Colon (tissue), 2 donors: ENCODE measurements around the gene ADAMTS2.
"Not testable (repeated sequence)": the region's sequence is repeated elsewhere in the genome, so short reads cannot be mapped to it uniquely, and the experiment has no call there.

Experiments used
- FAIRE-seq: peaks from 2 replicates; lab custom pipeline; 2012; peaks lifted over from hg19 to GRCh38; lab: Jason Lieb, UNC
- donor health status: control.
- donor health status: control.

The ADAMTS2 gene

DNA sequence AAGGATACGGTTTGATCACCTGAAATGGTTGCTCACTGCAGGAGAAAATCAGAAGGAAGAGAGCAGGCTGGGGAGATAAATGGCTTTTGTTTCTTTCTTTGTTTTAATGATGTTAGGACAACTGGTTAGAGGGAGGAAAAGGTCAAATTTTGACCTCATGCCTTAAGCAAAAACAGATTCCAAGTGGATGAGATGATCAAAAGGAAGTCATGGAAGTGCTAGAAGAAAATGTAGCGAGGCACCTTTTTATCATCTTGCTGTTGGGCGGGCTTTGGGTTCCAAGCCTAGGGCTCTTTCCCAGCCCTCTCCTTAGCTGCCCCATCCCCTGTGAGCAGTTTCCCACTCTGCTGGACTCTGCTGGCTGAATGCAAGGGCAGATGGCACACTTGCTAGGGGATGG is 127.9 kb downstream of the ADAMTS2 start:
- FAIRE-seq: no peak

DNA sequence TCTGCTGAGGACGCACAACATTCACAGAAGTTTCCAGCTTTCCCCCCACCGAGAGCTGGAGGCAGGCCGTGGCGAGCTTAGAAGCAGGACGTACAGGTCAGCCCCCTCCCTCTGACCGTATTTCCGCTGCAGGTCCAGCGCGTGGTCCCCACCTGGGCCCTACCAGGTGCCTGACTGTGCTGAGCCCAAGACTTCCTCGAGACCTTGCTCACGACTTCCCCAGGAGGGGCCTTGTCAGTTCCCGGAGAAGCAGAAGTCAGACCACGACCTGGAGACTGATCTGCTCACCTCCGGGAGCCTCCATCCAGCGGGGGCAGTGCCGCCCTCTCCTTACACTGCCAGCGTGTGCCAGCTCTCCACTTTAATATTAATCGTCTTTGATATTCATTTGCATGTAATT is 128.9 kb downstream of the ADAMTS2 start:
- not testable (repeated sequence) for FAIRE-seq

DNA sequence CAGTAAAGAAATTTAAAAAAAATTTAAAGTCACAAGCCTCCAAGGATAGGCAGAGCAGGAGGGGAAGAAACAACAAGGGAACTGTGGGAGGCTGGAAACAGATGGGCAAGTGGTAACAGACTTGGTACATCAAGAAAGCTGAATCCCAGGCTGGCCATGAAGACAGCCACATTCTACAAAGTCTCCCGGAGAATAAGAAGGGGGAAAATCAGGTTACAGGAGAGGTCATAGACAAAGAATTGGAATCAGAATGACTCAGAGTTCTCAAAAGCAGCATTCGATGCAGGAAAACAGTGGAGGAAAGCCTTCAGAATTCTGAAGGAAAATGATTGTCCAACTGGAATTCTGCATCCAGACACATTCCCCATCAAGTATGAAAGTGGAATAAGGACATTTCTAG is 129.7 kb downstream of the ADAMTS2 start:
- FAIRE-seq: no peak

DNA sequence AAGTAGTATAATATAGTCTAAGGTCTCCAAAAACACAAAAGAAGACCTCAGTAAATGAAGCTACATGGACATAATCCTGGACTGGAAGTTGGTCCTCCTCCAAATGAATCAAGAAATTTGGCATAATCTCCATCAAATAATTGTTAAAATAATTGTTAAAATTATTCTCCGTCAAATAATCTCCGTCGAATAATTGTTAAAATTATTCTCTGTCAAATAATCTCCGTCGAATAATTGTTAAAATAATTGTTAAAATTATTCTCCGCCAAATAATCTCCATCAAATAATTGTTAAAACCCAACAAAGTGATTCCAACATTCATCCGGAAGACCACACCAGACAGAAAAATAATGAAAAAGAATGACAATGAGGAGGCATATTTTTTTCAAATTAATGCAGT is 130.6 kb downstream of the ADAMTS2 start:
- FAIRE-seq: no peak

DNA sequence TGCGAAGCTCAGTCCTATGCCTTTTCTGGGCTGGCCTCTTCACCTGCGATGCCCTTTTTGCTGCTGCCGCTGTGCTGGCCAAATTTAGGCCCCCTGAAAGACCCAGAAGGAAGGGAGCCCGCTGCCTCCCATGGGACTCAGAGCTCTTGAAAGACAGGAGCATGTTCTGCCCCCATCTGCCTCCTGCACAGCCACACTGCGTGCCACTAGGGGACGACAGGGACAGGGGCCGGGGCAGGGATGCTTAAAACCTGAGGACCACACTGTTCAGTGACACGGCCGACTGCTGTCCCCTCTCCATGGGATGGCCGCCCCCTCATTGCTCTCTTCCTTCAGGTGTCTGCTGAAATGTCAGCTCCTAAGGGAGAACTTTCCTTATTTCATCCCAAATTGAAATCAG is 132.4 kb downstream of the ADAMTS2 start:
- FAIRE-seq: no peak

DNA sequence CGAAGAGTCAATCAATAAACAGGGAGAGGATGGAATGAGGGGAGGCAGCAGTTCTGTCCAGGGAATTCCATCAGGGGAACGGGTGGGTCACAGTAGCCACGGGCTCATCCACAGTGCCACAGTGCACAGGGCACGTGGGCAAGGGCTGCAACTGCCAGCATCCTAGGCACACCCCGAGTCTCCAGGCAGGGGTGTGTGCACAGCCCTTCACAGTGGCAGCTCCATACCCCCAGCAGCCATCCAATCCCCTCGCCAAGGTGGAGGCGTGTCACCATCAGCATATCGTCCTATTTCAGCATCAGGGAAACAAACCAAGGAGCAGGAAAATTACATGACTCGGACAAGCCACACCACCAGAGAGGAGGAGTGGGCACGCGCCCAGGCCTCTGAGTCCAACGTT is 133.6 kb downstream of the ADAMTS2 start:
- FAIRE-seq: no peak

DNA sequence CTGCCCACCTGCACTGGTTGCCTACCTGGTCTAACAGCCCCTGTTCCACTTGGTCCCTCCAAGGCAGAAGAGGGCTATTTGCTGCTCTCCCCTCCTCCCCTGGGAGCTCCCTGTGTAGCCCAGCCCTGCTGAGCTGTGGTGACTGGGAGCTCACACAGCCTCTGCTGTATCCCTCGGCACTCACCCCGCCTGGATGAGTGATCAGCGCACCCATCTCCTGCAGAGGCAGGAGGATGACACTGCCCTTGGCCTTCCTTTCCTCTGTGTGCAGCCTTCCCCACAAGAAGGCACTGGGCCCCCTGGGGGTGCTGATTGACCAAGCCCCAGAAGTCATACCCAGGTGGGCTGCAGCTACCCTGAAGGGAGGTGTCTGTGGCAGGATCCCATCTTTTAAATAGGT is 134.2 kb downstream of the ADAMTS2 start:
- no peak for FAIRE-seq

DNA sequence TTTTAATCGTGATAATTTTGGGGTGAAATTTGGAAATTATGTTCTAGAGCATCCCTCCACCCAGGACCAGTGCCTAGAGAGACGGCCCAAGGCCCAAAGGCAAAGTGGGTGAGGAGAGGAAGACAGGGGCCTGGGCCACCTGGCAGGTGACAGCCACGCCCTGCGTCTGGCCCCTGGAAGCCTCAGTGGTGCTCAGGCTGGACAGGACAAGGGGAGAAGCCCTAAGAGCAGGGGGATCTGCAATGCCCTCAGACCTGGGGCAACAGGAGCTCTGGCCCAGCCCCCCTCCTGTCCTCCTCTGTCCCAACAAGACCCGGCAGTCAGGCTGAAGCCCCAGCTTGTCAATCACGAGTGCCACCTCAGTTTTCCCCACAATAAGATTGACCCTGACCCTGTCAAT is 134.8 kb downstream of the ADAMTS2 start:
- no peak for FAIRE-seq

DNA sequence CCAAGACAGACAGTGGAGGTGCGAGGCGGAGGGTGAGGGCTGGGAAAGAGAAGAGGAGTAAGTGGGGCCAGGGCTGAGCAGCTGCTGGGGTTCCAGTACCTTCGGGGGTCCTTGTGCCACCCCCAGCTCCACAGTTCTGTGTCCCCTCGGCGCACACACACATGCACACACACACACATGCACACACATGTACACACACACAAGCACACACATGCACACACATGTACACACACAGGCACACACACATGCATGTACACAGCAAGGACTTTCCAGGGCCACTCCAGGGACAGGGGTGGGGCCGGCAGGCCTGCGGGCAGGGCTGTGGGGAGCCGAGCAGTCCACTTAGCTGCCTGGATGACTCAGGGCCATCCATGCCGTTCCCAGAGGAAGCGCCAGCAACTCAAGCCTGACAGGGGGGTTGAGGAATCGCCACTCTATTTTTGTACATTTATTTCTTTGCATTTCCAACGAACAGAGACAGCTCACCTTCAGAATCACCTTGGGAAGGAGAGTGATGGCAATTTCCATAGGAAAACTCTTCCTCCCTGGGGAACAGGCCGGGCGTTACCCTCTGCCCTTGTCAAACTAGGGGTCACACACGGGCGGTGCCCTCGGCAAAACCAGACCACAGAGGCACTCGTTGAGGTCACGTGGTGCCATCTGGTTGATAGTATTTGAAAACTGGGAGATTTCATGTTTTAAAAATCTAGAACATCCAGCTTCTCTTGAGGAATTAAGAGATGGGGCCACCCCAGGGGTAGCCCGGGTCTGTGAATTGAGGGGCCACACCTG is 135.7 kb downstream of the ADAMTS2 start:
- FAIRE-seq: no peak

DNA sequence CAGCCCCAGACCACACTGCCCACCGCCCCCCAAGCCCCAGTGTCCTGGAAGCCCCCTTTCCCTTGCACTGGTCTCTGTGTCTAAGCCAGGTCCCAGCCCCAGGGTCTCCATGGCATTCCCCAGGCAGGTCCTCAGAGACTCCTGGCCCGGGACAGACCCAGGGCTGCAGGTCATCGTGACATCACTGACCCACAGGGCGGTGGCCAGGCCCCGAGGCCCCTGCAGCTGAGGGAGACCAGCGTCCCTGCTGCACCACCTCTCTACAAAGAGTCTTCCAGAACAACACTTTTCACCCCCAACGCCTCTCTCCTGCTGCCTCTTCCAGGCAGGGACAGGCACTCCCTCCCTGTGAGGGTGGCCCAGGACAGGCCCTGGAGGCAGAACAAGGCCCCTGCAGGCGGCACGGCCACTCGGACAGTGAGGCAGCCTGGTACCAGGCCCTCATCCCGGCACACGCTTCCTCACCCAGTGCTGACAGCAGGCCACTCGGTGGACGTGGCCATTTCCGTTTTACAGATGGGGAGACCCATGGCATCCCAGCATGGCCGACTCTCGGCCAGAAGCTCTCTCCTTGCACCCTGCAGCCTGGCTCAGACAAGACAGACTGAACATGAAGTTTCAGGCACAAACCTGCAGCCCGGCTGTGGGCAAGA is 136.4 kb downstream of the ADAMTS2 start:
- no peak for FAIRE-seq

DNA sequence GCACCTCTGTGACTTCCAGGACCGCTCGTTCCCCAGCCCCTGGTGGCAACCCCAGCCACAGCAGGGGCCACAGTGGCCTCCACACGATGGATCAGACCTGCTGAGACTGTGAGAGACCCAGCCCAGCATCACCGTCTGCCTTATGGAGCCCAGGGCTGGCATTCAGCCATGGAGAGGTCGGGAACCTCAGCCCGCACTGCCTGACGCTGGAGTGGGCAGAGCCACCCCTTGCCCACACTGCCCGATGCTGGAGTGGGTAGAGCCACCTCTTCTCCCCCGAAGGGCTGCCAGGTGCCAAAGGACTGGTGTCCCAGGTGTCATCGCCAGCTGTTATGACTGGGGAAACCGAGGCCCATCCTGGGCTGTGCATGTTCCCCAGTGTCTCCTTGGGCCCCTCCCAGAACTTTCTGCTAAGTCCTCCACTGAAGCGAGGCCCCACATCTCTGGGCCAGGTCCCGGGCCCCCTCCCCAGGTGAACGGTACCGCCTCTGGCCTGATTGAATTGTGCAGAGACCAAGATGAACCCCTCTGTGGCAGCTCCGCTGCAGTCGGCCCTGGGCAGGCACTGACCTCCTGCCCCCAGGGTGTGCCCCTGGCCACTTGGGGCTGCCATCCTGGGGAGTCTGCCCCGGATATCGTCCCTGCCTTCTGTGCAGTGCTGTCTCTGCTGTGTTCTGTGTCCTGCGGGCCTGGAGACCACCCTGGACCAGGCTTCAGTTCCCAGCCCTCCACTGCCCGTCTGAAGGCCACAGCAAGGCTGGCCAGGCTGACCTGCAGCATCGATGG is 137.1 kb downstream of the ADAMTS2 start:
- no peak for FAIRE-seq

DNA sequence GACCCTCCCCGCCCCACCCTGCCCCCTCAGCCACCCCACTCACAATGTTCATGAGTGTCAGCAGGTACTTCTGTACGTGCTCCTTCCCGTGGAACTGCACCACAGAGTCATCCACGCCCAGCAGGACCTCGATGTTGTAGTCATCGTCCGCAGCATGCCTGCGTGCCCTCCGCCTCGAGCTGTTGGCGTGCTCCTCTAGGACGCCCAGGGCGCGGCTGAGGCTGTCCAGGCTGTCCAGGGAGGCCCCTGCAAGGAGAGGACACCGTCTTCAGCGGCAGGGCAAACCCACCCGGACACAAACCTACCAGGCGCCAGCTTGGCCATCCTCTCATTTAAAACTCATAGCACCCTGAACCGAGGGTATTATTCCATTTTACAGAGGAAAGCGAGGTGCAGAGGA is 137.8 kb downstream of the ADAMTS2 start:
- no peak for FAIRE-seq

DNA sequence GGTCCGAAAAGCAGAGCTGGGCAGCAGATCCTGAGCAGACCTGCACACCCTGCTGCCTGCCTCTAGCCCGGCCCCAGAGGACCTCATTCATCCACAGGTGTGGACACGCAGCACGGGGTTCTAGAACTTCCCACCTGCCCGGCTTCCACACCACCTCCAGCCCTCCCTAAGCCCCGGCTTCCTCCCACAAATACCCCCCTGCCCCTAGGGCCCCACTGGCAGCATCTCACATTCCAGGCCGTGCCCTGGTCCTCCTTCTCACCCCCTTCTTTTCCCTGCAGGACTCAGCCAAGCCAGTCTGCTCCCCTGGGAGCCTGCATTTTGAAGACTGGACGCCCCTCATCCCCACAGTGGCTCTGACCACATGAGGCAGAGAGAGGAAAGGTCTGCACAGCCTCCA is 138.9 kb downstream of the ADAMTS2 start:
- FAIRE-seq: no peak

DNA sequence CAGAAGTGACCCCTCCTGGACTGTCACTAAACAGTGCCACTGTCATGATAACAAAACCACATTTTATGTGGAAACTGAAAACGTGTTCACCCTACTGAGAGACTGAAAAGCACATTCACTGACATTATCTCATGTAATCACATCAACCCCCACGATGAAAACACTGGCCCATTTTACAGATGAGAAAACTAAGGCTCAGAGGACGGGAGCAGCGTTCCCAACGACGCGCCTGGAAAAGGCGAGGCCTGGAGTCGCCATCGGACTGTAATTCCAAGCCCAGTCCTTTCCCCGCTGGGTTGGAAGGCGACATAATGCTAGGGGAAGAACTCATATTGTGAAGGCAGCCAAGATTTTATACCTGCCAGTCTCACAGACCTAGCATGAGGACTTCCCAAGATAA is 140.0 kb downstream of the ADAMTS2 start:
- FAIRE-seq: no peak

DNA sequence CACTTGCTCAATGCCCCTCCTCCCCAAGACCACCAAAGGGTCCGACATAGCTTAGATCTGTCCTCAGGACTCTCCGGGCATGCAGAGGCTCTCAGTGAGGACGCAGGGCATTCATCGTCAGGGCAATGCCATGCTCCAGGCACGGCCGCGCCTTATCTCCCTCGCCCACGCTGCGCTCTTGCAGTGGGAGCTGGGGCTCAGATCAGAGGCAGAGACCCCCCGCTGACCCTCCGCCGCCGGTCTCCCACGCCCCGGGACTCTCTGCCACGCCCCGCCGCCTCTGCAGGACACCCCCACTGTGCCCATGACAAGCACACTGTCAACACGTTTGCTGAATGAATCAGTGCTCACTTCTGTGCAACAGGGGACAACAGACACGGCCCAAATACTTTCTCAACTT is 140.7 kb downstream of the ADAMTS2 start:
- no peak for FAIRE-seq

DNA sequence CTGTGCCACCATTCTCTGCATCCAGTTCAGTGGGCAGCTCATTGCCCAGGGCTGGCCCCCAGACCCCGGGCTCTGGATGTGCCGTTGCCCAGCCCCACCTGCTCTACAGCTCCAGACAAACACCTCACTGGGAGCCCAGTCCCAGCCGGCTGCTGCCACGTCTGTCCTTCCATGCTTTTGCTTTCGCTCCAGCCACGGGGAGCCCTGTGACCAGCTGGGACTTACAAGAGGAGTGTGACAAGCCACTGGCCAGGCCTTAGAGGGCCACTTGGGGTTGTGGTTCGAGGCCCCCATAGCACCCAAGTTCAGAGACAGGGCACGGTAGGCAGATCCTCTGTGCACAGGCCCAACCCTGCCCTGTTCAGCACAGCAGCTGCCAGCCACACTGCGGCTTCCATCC is 142.0 kb downstream of the ADAMTS2 start:
- FAIRE-seq: no peak

DNA sequence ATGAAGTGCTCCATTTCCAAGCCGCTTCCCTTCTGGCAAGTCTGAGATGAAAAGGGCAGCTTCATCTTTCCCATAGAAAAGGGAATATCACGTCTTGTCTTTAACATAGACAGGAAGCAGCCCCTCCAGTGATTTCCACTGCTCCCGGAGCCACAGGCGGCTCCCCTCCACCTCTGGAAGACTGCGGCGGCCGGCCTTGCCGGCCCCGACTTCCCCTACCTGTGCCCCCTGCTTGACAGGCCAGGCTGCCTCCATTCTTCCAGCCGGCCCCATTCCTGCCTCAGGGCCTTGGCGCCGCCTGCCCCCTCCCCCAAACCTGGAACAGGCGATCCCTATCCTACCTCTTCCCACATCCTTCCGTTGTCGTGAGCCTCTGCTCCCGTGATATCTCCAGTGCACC is 143.3 kb downstream of the ADAMTS2 start:
- no peak for FAIRE-seq

DNA sequence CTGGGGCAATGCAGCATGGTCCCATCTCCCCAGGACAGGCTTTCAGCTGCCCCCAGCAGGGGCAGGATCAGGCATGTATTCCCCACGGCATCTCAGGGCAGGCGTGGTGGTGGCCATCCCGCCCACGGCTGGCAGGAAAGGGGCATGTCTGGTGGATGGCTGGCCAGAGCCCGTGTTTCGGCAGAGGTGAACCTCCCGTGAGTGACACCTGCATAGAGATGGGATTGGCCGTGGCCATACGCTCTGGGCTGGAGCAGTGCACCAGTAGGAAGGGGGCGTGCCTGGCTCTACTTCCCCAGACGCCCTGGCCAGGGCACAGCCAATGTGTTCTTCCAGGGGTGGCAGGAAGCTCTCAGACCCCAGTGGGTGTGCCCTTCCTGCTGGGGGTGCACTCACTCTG is 146.0 kb downstream of the ADAMTS2 start:
- FAIRE-seq: no peak

DNA sequence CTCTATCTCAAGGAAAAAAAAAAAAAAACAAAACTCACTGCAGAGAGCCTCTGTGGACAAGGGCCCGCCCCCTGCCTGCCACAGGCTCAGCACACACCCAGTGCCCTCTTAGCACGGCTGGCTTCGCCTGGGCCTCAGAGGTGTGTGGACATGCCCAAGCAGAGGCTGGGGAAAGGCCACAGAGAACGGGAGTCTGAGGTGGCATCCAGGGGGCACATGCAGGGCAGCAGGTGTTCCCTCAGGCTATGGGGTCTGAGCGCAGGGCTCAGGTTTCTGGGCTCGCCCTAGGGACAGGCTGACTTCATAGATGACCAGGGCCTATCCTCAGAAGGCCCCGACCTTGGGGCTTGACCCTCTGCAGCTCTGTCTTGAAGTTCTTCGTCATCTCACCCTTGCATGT is 146.4 kb downstream of the ADAMTS2 start:
- no peak for FAIRE-seq

DNA sequence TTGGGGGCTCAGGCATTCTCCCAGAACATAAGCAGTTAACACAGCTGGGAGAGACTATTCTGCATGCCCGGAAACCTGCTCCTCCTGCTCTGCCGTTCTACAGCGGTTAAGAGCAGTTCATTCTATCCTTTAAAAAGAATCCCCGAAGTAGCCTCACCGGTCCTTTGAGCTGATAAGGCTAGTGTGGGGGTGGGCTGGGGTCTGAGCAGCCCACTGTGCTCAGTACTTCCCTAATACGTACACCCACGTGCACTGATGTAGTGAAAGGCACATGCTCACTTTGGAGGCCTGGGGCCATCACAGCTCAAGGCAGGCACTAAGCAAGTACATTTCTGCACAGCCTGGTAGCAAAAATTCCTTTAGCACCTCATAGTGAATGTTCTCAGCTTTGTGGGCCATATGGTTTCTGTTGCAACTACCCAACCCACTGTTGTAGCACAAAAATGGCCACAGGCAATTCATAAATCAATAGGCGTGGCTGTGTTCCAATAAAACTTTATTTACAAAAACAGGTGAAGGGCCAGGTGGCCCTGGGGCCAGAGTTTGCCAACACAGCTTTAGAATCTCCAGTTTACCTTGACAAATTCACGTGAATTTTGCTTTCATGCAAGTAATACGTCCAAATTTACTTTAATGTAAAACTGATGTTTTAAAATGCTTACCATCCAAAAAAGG is 148.7 kb downstream of the ADAMTS2 start:
- FAIRE-seq: no peak

DNA sequence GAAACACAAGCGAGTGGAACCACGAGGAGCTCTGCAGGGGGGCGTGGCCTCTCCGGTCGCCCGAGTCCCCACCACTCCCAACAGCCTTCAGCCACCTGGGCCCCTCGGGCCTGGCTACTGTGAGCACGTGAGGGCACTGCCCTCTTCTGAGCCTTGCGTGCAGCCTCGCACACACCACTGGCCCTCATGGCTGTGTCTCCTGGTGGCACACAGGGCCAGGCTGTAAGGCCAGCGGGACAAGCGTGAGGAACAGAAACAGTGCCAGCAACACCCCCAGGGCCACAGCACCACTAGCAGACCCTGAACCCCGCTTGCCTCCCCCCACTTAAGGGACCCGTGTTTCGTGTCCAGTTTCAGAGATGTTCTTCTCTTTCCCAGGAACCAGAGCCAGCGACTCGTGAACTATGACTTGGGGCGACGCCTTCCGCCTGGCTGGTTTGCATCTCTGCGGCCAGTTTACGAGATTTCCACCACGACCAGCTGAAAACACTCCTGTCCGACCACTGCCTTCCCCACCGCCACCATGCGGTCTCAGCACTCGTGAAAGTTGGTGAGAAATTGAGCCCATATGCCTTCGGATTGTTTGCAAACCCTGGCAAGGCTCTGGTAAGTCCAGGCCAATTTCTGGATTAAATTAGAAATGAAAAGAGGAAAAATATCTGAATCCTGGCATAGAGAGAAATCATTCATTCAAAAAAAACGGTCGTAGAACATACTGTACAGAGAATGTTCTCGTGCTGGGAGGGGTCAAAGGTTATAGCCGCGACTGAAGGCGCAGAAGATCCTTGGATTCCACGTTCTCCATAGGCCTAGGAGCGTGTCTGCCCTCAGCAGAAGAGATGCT is 149.5 kb downstream of the ADAMTS2 start:
- FAIRE-seq: no peak

DNA sequence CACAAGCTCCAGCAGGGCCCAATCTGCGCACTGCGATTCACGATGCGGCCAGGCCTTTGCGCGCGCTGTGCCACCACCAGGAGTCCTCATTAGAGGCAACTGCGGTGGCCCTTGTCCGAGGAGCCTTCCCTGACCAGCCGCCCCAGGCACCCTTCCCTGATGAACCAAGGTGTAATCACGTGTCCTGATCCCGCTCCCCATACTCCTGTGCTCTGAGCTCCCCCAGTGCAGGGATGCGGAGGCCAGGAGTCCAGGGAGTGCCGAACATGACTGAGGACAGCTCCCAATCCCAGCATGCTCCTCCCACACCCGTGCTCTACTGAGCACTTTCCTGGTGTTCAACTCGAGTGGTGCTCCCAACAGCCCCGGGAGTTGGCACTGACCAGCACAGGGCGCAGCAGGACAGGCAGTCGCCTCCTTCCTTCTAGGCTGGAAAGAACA is 150.3 kb downstream of the ADAMTS2 start:
- FAIRE-seq: no peak
